WI38 (cell line): ENCODE results near the gene FBXL7.

Experiments used
- H3K4me3 ChIP-seq: 2 replicates; pipeline ENCODE4 v1.5.1; 2011; ENCODE audit warnings: low read depth, mild to moderate bottlenecking, control low read depth, low read length
- CTCF ChIP-seq: IDR thresholded peaks from 2 replicates; pipeline ENCODE4 v1.5.1; 2012; ENCODE audit warnings: low read depth, mild to moderate bottlenecking, control low read depth, low read length

Gene FBXL7

DNA sequence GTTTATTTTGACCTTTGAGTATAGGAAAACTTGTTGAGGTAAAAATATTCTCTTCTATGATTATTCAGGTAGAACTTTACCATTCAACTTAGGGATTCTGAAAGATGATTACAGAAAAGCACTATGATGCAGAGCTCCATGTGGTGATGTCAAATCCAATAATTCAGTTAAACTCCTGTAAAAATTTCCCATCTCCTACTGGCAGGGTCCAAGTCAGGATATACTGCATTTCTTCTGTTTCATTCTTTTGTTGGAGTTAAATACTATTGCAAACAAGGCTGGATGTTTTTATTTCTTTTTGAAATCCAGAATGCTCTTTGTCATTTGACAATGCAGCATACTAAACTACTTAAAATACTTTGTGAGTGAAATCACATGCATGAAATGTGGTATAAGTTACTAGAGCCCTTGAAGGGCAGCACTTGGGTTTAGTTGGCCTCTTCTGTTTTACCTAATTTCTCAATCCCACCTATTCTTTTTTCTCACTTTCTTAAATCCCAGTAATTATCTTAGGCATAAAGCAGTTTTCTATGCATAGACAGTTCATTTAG, 204.5 kb downstream of the FBXL7 start:
- no peak overlapping the region for H3K4me3 ChIP-seq
- TF ChIP-seq CTCF: no peak

GRCh38 chr5:15707631-15708030, 207.7 kb downstream of the FBXL7 start:
- no peak overlapping the region for H3K4me3 ChIP-seq
- no peak for TF ChIP-seq CTCF

DNA sequence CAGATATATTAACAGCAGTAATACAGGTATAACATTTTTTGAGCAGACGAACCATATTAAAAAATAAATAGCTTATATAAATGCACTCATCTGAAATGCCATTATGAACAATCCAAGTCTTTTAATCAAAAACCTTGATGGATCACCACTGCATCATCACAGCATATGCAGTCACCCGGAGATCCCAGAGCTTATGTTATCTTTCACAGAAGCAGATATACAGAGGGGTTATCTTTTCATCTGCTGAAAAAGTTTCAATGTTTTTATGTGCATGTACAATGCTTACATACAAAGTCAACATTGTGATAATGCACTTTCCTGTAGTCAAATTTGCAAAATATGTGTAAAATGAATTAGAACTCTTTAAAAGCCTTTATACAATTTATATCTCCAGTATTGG, 211.9 kb downstream of the FBXL7 start:
- no peak for TF ChIP-seq CTCF
- H3K4me3 ChIP-seq: no peak overlapping the region

DNA sequence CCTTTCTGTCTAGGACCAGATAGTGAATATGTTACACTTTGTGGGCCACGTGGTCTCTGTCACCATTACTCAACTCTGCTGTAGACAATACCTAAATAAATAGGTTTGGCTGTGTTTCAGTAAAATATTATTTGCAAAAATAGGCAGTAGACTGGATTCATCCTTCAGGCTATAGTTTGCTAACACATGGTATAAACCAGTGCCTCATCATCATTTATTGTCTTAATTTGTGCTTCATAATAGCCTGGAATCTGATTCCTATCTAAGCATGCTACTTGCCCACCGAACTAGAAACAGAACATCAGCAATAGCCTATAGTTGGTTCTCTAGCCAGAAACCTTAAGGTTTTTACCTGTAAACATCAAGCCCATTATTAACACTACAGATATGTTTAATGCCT, 215.6 kb downstream of the FBXL7 start:
- TF ChIP-seq CTCF: no peak
- no peak overlapping the region for H3K4me3 ChIP-seq

DNA sequence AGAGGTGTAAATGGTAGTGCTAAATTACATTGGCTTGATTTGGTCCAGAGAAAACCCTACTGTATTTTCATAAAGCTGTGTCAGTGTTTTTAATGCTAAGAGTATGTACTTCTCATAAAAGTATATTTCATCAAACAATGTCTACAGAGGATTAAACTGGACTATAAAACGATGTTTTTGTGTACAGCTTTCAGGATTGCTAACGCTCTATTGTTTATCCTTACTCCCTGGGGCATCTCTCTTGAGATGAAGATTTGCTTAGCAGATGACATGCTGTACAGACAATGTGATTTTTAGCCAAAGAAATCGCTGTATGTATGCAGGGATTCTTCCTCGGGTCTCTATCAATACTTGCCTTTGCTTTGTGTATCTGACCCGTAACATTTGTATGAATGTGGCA, 216.0 kb downstream of the FBXL7 start:
- no peak for TF ChIP-seq CTCF
- H3K4me3 ChIP-seq: no peak overlapping the region

DNA sequence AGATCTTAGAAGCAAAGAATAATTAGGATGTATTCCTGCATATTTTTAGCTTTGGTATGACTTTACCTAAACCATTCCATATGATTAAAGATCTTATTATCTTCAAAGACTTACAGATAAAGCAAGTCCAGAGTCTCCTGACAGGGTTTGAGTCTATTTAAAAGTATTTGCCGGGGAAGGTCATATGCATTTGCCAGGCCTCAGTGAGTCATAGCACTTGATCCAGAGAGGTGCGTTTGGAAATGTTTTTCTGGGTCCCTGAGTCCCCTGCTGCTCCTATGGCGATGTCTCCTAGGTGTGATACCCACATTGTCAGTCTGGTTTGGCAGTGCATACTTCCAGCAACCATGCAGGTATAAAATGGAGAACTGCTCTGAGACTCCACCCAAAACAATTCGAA, 217.0 kb downstream of the FBXL7 start:
- TF ChIP-seq CTCF: no peak
- H3K4me3 ChIP-seq: no peak overlapping the region

DNA sequence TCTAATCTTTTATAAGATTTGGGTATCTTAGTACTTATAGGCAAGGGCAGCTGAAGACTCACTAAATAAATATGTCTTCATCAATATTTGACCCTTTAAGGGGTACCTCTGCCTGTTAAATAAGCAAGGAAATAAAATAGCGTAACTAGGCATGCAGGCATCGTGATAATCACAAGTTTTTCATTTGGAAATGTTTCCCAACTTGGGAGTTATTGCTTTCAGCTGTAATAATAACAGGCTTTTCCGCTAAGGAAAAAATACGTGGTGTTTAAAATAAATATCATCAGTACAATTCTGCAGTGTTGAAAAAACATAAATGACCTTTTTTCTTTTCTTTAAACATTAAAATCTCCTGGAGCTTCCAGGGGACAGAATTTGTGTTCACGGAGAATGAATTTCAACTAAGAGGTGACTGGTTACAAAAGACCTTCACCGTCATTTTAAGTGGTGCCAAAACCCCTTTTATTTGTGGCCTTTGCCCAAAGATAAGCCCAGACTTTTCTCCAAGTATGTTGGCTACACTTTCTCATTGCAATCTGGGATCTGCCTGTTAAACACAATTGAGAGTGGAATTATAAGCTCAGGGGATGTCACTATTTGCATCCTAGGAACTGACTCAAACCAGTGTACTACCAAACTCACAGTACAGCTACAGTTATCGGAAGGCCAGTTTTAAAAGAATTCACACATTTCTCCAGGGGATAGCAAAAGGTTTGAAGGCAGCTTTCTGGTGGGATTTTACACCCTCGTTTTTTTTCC, 218.6 kb downstream of the FBXL7 start:
- H3K4me3 ChIP-seq: no peak overlapping the region
- TF ChIP-seq CTCF: no peak
